OCI-LY1 (cell line): Measurements from ENCODE around the gene ZSWIM3.

Experiments
- H2AFZ ChIP-seq: fragments of 200-600 bp; sonication (generic), shearing (Covaris generic); 2 replicates; pipeline ENCODE4 v1.6.0; 2014; ENCODE audit warnings: antibody characterized with exemption, mild to moderate bottlenecking, low read length
- H3F3A ChIP-seq: fragments of 200-600 bp; sonication (generic), shearing (Covaris generic); 2 replicates; pipeline ENCODE4 v1.6.0; 2014; ENCODE audit warnings: mild to moderate bottlenecking, antibody characterized with exemption, low read length, moderate library complexity; ENCODE audit not compliant: insufficient read depth
- H3K27ac ChIP-seq: fragments of 200-600 bp; sonication (generic); 2 replicates; pipeline ENCODE4 v1.5.1; 2014; ENCODE audit warnings: low read length, mixed run types, mild to moderate bottlenecking, low read depth; ENCODE audit not compliant: poor library complexity, severe bottlenecking
- H3K27me3 ChIP-seq: fragments of 200-600 bp; sonication (generic); 2 replicates; pipeline ENCODE4 v1.6.0; 2014; ENCODE audit warnings: antibody characterized with exemption, mild to moderate bottlenecking, low read length, moderate library complexity; ENCODE audit not compliant: insufficient read depth
- H3K36me3 ChIP-seq: fragments of 200-600 bp; sonication (generic); 2 replicates; pipeline ENCODE4 v1.6.1; 2014; ENCODE audit warnings: mild to moderate bottlenecking, antibody characterized with exemption, low read length, moderate library complexity, mixed read lengths; ENCODE audit not compliant: insufficient read depth
- H3K4me1 ChIP-seq: fragments of 200-600 bp; sonication (generic); 2 replicates; pipeline ENCODE4 v1.5.1; 2014; ENCODE audit warnings: mild to moderate bottlenecking, low read length, moderate library complexity; ENCODE audit not compliant: insufficient read depth, severe bottlenecking
- H3K4me2 ChIP-seq: fragments of 200-600 bp; sonication (generic), shearing (Covaris generic); 2 replicates; pipeline ENCODE4 v1.6.1; 2014; ENCODE audit warnings: low read length
- H3K4me3 ChIP-seq: fragments of 200-600 bp; sonication (generic); 2 replicates; pipeline ENCODE4 v1.5.1; 2014; ENCODE audit warnings: low read length, low read depth, mild to moderate bottlenecking, mixed read lengths; ENCODE audit not compliant: poor library complexity, severe bottlenecking
- H3K79me2 ChIP-seq: fragments of 200-600 bp; shearing (Covaris generic); 2 replicates; pipeline ENCODE4 v1.6.1; 2016; ENCODE audit warnings: mixed run types, low read length, mixed read lengths; ENCODE audit not compliant: insufficient read depth
- H3K9ac ChIP-seq: fragments of 200-600 bp; sonication (generic), shearing (Covaris generic); 2 replicates; pipeline ENCODE4 v1.6.1; 2014; ENCODE audit warnings: mild to moderate bottlenecking, low read length, mixed read lengths
- H3K9me2 ChIP-seq: fragments of 200-600 bp; sonication (generic), shearing (Covaris generic); 2 replicates; pipeline ENCODE4 v1.6.1; 2014; ENCODE audit warnings: low read depth, mild to moderate bottlenecking, low read length, mixed read lengths
- H3K9me3 ChIP-seq: fragments of 200-600 bp; shearing (Covaris generic); 2 replicates; pipeline ENCODE4 v1.6.1; 2014; ENCODE audit warnings: low read length, mixed read lengths
- H4K20me1 ChIP-seq: fragments of 200-600 bp; sonication (generic), shearing (Covaris generic); 2 replicates; pipeline ENCODE4 v1.6.0; 2016; ENCODE audit warnings: mild to moderate bottlenecking, low read length; ENCODE audit not compliant: insufficient read depth
- EZH2 ChIP-seq: fragments of 200-600 bp; sonication (generic), shearing (Covaris generic); IDR thresholded peaks from 2 replicates; pipeline ENCODE4 v1.8.0; 2017; ENCODE audit warnings: borderline replicate concordance, mixed run types, mild to moderate bottlenecking, antibody characterized with exemption, low read length, moderate library complexity, mixed read lengths
- TF ChIP-seq, protein P1 (sequence below): fragments of 200-600 bp; sonication (generic), shearing (Covaris generic); IDR thresholded peaks from 2 replicates; pipeline ENCODE4 v1.5.1; 2017; ENCODE audit warnings: mild to moderate bottlenecking, antibody characterized with exemption, low read length, moderate library complexity, mixed read lengths

ZSWIM3 gene

DNA sequence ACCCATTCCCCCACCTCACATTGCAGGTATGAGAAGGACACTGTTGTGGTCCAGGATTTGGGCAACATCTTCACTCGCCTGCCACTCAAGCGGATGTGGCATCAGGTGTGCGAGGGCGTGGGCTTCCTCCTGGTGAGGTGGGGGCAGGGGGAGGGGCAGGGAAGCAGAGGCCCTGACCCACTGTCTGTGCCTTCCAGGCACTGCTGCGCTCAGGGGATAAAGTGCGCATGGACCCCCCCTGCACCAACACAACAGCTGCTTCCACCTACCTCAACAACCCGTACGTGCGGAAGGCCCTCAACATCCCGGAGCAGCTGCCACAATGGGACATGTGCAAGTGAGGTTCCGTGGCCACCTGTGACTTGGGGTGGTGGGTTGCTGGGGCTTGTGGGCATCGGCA is 37.4 kb downstream of the ZSWIM3 start:
- no peak overlapping the region for H3K27ac ChIP-seq

DNA sequence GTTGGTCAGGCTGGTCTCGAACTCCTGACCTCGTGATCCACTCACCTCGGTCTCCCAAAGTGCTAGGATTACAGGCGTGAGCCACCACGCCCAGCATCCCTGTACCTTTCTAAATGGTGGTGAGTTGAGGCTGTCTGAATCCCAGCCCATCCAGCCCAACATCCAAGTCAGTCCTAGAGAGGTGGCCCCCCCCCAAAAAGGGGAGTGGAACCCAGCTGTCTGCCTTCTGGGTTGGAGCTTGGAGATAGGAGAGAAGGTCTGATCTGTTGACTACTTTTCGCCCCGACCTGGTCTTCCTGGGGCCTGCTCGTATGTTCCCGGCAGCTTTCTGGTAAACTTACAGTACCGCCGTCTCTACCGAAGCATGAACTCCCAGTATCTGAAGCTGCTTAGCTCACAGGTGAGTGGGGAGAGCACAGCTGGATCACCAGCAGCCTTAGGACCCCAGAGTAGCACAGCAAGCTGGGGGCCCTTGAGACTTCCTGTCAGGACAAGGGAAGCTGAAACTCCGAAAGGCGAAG is 39.3 kb downstream of the ZSWIM3 start:
- H3K79me2 ChIP-seq, result no peaks in the 10 kb centered on the region
- H3K4me1 ChIP-seq, result peaks cover 14% of the 10 kb centered on the region
- H3F3A ChIP-seq, result no peaks in the 10 kb centered on the region
- no peaks in the 10 kb centered on the region for H3K27me3 ChIP-seq
- H3K9me2 ChIP-seq, result no peaks in the 10 kb centered on the region
- H3K27ac ChIP-seq, result no peak overlapping the region
- no peaks in the 10 kb centered on the region for H4K20me1 ChIP-seq
- H3K9me3 ChIP-seq, result no peaks in the 10 kb centered on the region
- H3K36me3 ChIP-seq, result peaks cover 23% of the 10 kb centered on the region; the same call in 1 of the 2 replicates
- H3K9ac ChIP-seq, result no peak overlapping the region
- no peak overlapping the region for H3K4me3 ChIP-seq
- no peak overlapping the region for H3K4me2 ChIP-seq
- H2AFZ ChIP-seq, result no peak overlapping the region
- no peak for TF ChIP-seq EZH2
- TF ChIP-seq, protein P1, sequence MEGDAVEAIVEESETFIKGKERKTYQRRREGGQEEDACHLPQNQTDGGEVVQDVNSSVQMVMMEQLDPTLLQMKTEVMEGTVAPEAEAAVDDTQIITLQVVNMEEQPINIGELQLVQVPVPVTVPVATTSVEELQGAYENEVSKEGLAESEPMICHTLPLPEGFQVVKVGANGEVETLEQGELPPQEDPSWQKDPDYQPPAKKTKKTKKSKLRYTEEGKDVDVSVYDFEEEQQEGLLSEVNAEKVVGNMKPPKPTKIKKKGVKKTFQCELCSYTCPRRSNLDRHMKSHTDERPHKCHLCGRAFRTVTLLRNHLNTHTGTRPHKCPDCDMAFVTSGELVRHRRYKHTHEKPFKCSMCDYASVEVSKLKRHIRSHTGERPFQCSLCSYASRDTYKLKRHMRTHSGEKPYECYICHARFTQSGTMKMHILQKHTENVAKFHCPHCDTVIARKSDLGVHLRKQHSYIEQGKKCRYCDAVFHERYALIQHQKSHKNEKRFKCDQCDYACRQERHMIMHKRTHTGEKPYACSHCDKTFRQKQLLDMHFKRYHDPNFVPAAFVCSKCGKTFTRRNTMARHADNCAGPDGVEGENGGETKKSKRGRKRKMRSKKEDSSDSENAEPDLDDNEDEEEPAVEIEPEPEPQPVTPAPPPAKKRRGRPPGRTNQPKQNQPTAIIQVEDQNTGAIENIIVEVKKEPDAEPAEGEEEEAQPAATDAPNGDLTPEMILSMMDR, result no peak

More for the DNA sequence above, 37.4 kb downstream of the ZSWIM3 start:
- H3K79me2 ChIP-seq, result no peaks in the 10 kb centered on the region
- H3K4me1 ChIP-seq, result peaks cover 29% of the 10 kb centered on the region
- no peak overlapping the region for H2AFZ ChIP-seq
- no peaks in the 10 kb centered on the region for H4K20me1 ChIP-seq
- no peak for TF ChIP-seq EZH2
- TF ChIP-seq, protein P1, result no peak
- no peak overlapping the region for H3K9ac ChIP-seq
- no peak overlapping the region for H3K4me2 ChIP-seq
- H3K4me3 ChIP-seq, result no peak overlapping the region
- no peaks in the 10 kb centered on the region for H3K9me2 ChIP-seq
- H3K9me3 ChIP-seq, result no peaks in the 10 kb centered on the region
- H3K27me3 ChIP-seq, result no peaks in the 10 kb centered on the region
- peaks cover 23% of the 10 kb centered on the region; the same call in 1 of the 2 replicates for H3K36me3 ChIP-seq
- no peaks in the 10 kb centered on the region for H3F3A ChIP-seq

DNA sequence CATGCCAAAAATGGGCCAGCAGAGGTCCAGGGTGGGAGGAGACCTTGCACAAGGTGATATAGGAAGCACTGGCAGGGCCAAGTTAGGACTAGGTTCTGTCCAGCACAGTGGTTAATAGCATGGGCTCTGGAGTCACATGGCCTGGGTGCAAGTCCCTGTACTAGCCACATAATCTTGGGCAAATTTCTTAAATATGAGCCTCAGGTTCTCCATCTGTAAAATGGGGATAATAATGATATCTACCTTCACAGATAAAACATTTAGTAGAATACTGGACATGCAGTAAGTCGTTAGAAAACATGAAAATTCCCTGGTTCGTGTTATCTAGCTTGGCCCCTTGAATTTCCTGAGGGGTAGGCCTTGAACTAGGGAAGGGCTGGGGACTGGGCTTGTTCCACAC is 39.9 kb downstream of the ZSWIM3 start:
- H3K9me2 ChIP-seq, result no peaks in the 10 kb centered on the region
- no peak for TF ChIP-seq EZH2
- TF ChIP-seq, protein P1, result no peak
- no peak overlapping the region for H3K4me2 ChIP-seq
- peaks cover 8% of the 10 kb centered on the region for H3K4me1 ChIP-seq
- no peak overlapping the region for H3K27ac ChIP-seq
- peaks cover 23% of the 10 kb centered on the region; the same call in 1 of the 2 replicates for H3K36me3 ChIP-seq
- H3K4me3 ChIP-seq, result no peak overlapping the region
- H3K79me2 ChIP-seq, result no peaks in the 10 kb centered on the region
- H3K9ac ChIP-seq, result no peak overlapping the region
- H2AFZ ChIP-seq, result no peak overlapping the region
- no peaks in the 10 kb centered on the region for H4K20me1 ChIP-seq
- H3K9me3 ChIP-seq, result no peaks in the 10 kb centered on the region
- no peaks in the 10 kb centered on the region for H3K27me3 ChIP-seq
- H3F3A ChIP-seq, result no peaks in the 10 kb centered on the region
